Smooth muscle cell (in vitro differentiated cells): ENCODE measurements around the gene EFCAB12. TPM values are rescaled to one million over a fixed set of nuclear protein-coding genes. Genes with fewer than 3 reads are reported as not detected.

Source experiments
- DNase-seq: peaks from one replicate; lab custom pipeline; 2025; ENCODE audit not compliant: unreplicated experiment; lab: John Stamatoyannopoulos, UW
- H2AFZ ChIP-seq: fragments of 200-600 bp; sonication (generic); 2 replicates; pipeline ENCODE4 v1.6.0; 2016; ENCODE audit warnings: antibody characterized with exemption, low read depth, mild to moderate bottlenecking
- H3F3A ChIP-seq: fragments of 200-600 bp; sonication (generic); 2 replicates; pipeline ENCODE4 v1.6.0; 2017; ENCODE audit warnings: antibody characterized with exemption, low read depth
- H3K27ac ChIP-seq: fragments of 200-600 bp; sonication (generic); 2 replicates; pipeline ENCODE4 v1.5.1; 2016; ENCODE audit warnings: low read depth, mild to moderate bottlenecking
- H3K27me3 ChIP-seq: fragments of 200-600 bp; sonication (generic); 2 replicates; pipeline ENCODE4 v1.6.1; 2016; ENCODE audit warnings: low read depth, mild to moderate bottlenecking
- H3K36me3 ChIP-seq: fragments of 200-600 bp; sonication (generic); 2 replicates; pipeline ENCODE4 v1.5.1; 2016; ENCODE audit warnings: low read depth
- H3K4me1 ChIP-seq: fragments of 200-600 bp; sonication (generic); 2 replicates; pipeline ENCODE4 v1.5.1; 2016; ENCODE audit warnings: low read depth
- H3K4me2 ChIP-seq: fragments of 200-600 bp; sonication (generic); 2 replicates; pipeline ENCODE4 v1.6.0; 2016; ENCODE audit warnings: mild to moderate bottlenecking
- H3K4me3 ChIP-seq: fragments of 200-600 bp; sonication (generic); 2 replicates; pipeline ENCODE4 v1.5.1; 2016; ENCODE audit warnings: mild to moderate bottlenecking
- H3K79me2 ChIP-seq: fragments of 200-600 bp; sonication (generic); 2 replicates; pipeline ENCODE4 v1.6.0; 2016; ENCODE audit warnings: low read depth, mild to moderate bottlenecking
- H3K9ac ChIP-seq: fragments of 200-600 bp; sonication (generic); 2 replicates; pipeline ENCODE4 v1.6.0; 2016; ENCODE audit warnings: low read depth
- H3K9me3 ChIP-seq: fragments of 200-600 bp; sonication (generic); replicated peaks from 2 replicates; pipeline ENCODE4 v1.5.1; 2016; ENCODE audit warnings: low read depth
- H4K20me1 ChIP-seq: fragments of 200-600 bp; sonication (generic); 2 replicates; pipeline ENCODE4 v1.6.0; 2016; ENCODE audit warnings: low read depth
- WGBS: methylation state at CpG from one replicate; pipeline ENCODE4 v1.1.7; 2016; ENCODE audit warnings: low lambda C conversion rate; 5-methylcytosine and 5-hydroxymethylcytosine counted together
- polyA plus RNA-seq: library from polyadenylated mRNA; unstranded; fragments of >200 nt; fragmentation: Nextera tagmentation; extraction: Ambion mirVana; gene quantifications from 2 replicates; pipeline ENCODE4 v1.2.1, GENCODE V29; 2016
- total RNA-seq: library from RNA; depleted of rRNA; stranded (reverse); fragments of >200 nt; gene quantifications from 2 replicates; pipeline ENCODE4 v1.2.3, GENCODE V29; 2014
- TF ChIP-seq, protein P1 (sequence below): fragments of 200-600 bp; sonication (generic); IDR thresholded peaks from 2 replicates; pipeline ENCODE4 v1.5.1; 2017; ENCODE audit warnings: borderline replicate concordance, mild to moderate bottlenecking, antibody characterized with exemption; ENCODE audit not compliant: insufficient read depth, poor library complexity, severe bottlenecking

Gene EFCAB12
- total and polyA plus RNA-seq, 2 experiments from 2014 or later: 0.09 TPM; not detected in 1

DNA sequence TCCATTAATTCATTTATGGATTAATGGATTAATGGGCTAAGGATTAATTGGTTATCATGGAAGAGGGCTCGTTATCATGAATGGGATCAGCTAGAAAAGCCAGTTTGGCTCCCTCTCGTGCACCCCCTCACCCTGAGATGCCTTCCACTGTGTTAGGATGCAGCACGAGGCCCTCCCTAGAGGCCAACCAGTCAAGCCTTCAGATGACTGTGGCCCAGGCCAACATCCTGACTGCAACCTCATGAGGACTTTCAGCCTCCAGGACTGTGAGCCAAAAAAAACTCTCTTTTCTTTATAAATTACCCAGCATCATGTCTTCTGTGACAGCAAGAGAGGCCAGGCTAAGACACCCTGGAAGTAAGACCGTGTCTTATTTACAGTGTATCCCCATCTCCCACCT lies 9.0 kb downstream of the EFCAB12 start:
- H4K20me1 ChIP-seq: no peaks in the 10 kb centered on the region
- H2AFZ ChIP-seq: no peak overlapping the region
- H3K27ac ChIP-seq: no peak overlapping the region
- no peaks in the 10 kb centered on the region for H3K36me3 ChIP-seq
- no peaks in the 10 kb centered on the region for H3K9me3 ChIP-seq
- TF ChIP-seq, protein P1, sequence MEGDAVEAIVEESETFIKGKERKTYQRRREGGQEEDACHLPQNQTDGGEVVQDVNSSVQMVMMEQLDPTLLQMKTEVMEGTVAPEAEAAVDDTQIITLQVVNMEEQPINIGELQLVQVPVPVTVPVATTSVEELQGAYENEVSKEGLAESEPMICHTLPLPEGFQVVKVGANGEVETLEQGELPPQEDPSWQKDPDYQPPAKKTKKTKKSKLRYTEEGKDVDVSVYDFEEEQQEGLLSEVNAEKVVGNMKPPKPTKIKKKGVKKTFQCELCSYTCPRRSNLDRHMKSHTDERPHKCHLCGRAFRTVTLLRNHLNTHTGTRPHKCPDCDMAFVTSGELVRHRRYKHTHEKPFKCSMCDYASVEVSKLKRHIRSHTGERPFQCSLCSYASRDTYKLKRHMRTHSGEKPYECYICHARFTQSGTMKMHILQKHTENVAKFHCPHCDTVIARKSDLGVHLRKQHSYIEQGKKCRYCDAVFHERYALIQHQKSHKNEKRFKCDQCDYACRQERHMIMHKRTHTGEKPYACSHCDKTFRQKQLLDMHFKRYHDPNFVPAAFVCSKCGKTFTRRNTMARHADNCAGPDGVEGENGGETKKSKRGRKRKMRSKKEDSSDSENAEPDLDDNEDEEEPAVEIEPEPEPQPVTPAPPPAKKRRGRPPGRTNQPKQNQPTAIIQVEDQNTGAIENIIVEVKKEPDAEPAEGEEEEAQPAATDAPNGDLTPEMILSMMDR: no peak
- no peaks in the 10 kb centered on the region for H3K79me2 ChIP-seq
- no peak for DNase-seq
- H3F3A ChIP-seq: peaks cover 3% of the 10 kb centered on the region
- no peak overlapping the region for H3K4me3 ChIP-seq
- H3K4me1 ChIP-seq: no peaks in the 10 kb centered on the region
- WGBS: 94% methylated on average over 4 of the region's 4 CpGs
- no peak overlapping the region for H3K4me2 ChIP-seq
- H3K27me3 ChIP-seq: no peaks in the 10 kb centered on the region
- no peak overlapping the region for H3K9ac ChIP-seq

DNA sequence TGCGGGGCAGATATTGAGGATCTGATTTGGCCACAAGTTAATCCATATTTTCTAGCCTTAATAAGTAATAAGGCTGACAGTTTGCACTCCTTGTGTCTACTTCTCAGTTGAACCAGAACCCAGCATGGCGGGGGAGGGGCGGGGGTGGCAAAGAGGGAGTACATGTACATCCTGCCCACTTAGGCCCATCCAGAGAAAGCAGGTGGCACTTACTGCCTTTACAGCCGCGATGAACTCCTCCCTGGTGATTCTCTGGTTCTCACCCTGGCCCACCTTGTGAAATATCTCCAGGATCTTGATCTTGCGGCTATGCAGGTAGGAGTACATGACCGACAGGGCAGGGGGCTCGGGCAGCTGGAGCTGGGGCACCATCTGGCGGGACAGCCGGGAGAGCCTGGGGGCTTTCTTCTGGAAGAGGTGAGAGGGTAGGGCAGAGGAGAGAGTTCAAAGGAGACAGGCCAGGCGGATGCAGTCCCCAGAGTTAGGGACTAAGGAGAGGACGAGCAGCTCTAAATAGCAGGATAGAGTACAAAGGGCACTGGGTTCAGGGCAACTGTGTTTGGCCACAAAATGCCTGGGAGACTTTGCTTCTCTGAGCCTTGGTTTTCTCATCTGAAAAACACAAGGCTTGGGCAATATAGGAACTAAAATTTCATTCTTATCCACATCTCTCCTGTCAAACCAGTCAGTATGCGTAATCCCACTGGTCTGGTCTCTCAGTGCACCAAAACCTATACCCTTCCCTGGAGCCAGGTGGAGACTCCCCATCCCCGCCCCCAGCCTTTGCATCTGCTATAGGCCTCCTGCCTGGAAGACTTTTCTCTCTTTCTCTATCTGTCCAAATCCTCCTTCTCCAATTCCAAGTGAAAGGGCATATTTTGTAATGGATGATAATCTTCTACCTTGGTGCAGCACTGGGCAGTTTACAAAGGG lies 10.1 kb downstream of the EFCAB12 start:
- Histone ChIP-seq H2AFZ (no peak overlapping the region), H4K20me1 (no peaks in the 10 kb centered on the region), H3K79me2 (no peaks in the 10 kb centered on the region), H3K9me3 (no peaks in the 10 kb centered on the region), H3K4me1 (no peaks in the 10 kb centered on the region), H3K9ac (no peak overlapping the region), H3K4me3 (no peak overlapping the region), H3K27me3 (no peaks in the 10 kb centered on the region), H3K36me3 (no peaks in the 10 kb centered on the region), H3K4me2 (no peak overlapping the region), H3F3A (peaks cover 8% of the 10 kb centered on the region), H3K27ac (peak overlapping the region; percentile 42)
- TF ChIP-seq, protein P1: no peak
- 89% methylated on average over 14 of the region's 14 CpGs for WGBS
- DNase-seq: no peak

DNA sequence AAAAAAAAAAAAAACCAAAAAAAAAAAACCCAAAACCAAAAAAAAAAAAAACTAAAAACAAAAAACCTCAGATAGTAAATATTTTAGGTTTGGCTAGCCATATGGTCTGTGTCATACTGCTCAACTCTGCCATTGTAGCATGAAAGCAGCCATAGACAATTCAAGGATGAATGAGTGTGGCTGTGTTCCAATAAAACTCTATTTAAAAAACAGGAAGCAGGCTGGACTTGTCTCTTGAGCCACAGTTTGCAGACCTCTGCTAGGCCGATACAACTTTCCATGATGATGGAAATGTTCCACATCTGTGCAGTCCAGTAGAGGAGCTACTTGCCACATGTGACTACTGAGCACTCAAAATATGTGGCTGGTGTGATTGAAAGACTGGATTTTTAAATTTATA lies 11.1 kb downstream of the EFCAB12 start:
- no peaks in the 10 kb centered on the region for H3K79me2 ChIP-seq
- no peak overlapping the region for H3K4me3 ChIP-seq
- peak overlapping the region; percentile 22 for H3K4me2 ChIP-seq
- no peak for DNase-seq
- no peaks in the 10 kb centered on the region for H4K20me1 ChIP-seq
- peak overlapping the region; percentile 42 for H3K27ac ChIP-seq
- no peak overlapping the region for H3K9ac ChIP-seq
- no peaks in the 10 kb centered on the region for H3K9me3 ChIP-seq
- 18% methylated on average over 1 of the region's 1 CpG for WGBS
- peaks cover 17% of the 10 kb centered on the region for H3F3A ChIP-seq
- H3K4me1 ChIP-seq: peaks cover 4% of the 10 kb centered on the region
- H2AFZ ChIP-seq: no peak overlapping the region
- no peaks in the 10 kb centered on the region for H3K36me3 ChIP-seq
- no peaks in the 10 kb centered on the region for H3K27me3 ChIP-seq
- TF ChIP-seq, protein P1: no peak
